SU-DHL-6 (cell line): Measurements from ENCODE around the gene VWDE.

Experiments
- H2AFZ ChIP-seq: fragments of 200-600 bp; sonication (generic); 2 replicates; pipeline ENCODE4 v1.6.1; 2014; ENCODE audit warnings: low read depth, mild to moderate bottlenecking, moderate library complexity, mixed read lengths, antibody characterized with exemption, low read length; ENCODE audit not compliant: severe bottlenecking
- H3F3A ChIP-seq: fragments of 200-600 bp; shearing (Covaris generic); 2 replicates; pipeline ENCODE4 v1.6.0; 2016; ENCODE audit warnings: antibody characterized with exemption, mild to moderate bottlenecking; ENCODE audit not compliant: insufficient read depth
- H3K27ac ChIP-seq: fragments of 200-600 bp; sonication (generic); 2 replicates; pipeline ENCODE4 v1.5.1; 2016; ENCODE audit warnings: low read depth, mild to moderate bottlenecking, low read length, moderate library complexity, mixed read lengths
- H3K27me3 ChIP-seq: fragments of 200-600 bp; sonication (generic), shearing (Covaris generic); 2 replicates; pipeline ENCODE4 v1.6.0; 2014; ENCODE audit warnings: mild to moderate bottlenecking, low read length
- H3K36me3 ChIP-seq: fragments of 200-600 bp; sonication (generic); 2 replicates; pipeline ENCODE4 v1.6.1; 2014; ENCODE audit warnings: mild to moderate bottlenecking, low read length, mixed read lengths
- H3K4me2 ChIP-seq: fragments of 300-600, 200-600 bp; shearing (Covaris generic), sonication (generic); 2 replicates; pipeline ENCODE4 v1.6.0; 2014; ENCODE audit warnings: low read length, low read depth, mild to moderate bottlenecking; ENCODE audit not compliant: poor library complexity, severe bottlenecking
- H3K4me3 ChIP-seq: fragments of 200-600 bp; sonication (generic); 2 replicates; pipeline ENCODE4 v1.5.1; 2014; ENCODE audit warnings: antibody characterized with exemption, low read length, mild to moderate bottlenecking, mixed read lengths; ENCODE audit not compliant: insufficient read depth, poor library complexity, severe bottlenecking
- H3K79me2 ChIP-seq: fragments of 200-600 bp; sonication (generic); 2 replicates; pipeline ENCODE4 v1.6.1; 2014; ENCODE audit warnings: mild to moderate bottlenecking, low read length, moderate library complexity; ENCODE audit not compliant: insufficient read depth
- H3K9ac ChIP-seq: fragments of 200-600 bp; sonication (generic); 2 replicates; pipeline ENCODE4 v1.7.0; 2014; ENCODE audit warnings: mild to moderate bottlenecking, low read length
- H3K9me2 ChIP-seq: fragments of 200-600 bp; sonication (generic); replicated peaks from 2 replicates; pipeline ENCODE4 v1.6.1; 2014; ENCODE audit warnings: low read length; ENCODE audit not compliant: insufficient read depth
- H3K9me3 ChIP-seq: fragments of 200-600 bp; sonication (generic); 2 replicates; pipeline ENCODE4 v1.6.1; 2014; ENCODE audit warnings: low read length, mixed read lengths; ENCODE audit not compliant: insufficient read depth
- H4K20me1 ChIP-seq: fragments of 200-600 bp; sonication (generic); 2 replicates; pipeline ENCODE4 v1.6.1; 2014; ENCODE audit warnings: low read depth, mild to moderate bottlenecking, antibody characterized with exemption, low read length, moderate library complexity, mixed read lengths
- EZH2phosphoT487 ChIP-seq: fragments of 200-600 bp; sonication (generic), shearing (Covaris generic); conservative IDR thresholded peaks from 2 replicates; pipeline ENCODE4 v1.6.1; 2018; ENCODE audit warnings: mild to moderate bottlenecking, antibody characterized with exemption, low read length, moderate library complexity, mixed read lengths
- TF ChIP-seq, protein P1 (sequence below): fragments of 200-600 bp; sonication (generic); IDR thresholded peaks from one replicate; pipeline ENCODE4 v1.5.1; 2017; ENCODE audit warnings: antibody characterized with exemption, mild to moderate bottlenecking, low read length, moderate library complexity; ENCODE audit not compliant: insufficient read depth, poor library complexity, severe bottlenecking

The VWDE gene

DNA sequence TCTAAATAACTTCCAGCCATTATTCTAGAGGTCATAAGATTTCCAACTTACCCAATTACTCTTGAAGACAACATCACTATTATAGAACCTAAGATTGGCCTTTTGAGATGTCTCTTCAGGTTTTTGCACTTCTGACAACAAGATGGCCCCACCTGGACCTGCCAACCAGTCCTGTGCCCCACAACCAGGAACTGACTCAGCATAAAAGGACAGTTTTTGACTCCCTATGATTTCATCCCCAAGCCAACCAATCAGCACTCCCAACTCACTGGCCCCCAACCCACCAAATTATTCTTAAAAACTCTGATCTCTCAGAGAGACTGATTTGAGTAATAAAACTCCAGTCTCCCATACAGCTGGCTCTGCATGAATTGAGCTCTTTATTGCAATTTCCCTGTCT is 98.2 kb downstream of the VWDE start:
- Histone ChIP-seq H3K36me3 (no peaks in the 10 kb centered on the region), H3K4me3 (no peak overlapping the region), H3K27ac (no peak overlapping the region), H3K9me2 (no peaks in the 10 kb centered on the region), H2AFZ (no peak overlapping the region), H3K4me2 (no peak overlapping the region), H3K79me2 (no peaks in the 10 kb centered on the region), H3K9ac (no peak overlapping the region), H4K20me1 (no peaks in the 10 kb centered on the region), H3F3A (no peaks in the 10 kb centered on the region), H3K9me3 (no peaks in the 10 kb centered on the region), H3K27me3 (no peaks in the 10 kb centered on the region)
- TF ChIP-seq, protein P1, sequence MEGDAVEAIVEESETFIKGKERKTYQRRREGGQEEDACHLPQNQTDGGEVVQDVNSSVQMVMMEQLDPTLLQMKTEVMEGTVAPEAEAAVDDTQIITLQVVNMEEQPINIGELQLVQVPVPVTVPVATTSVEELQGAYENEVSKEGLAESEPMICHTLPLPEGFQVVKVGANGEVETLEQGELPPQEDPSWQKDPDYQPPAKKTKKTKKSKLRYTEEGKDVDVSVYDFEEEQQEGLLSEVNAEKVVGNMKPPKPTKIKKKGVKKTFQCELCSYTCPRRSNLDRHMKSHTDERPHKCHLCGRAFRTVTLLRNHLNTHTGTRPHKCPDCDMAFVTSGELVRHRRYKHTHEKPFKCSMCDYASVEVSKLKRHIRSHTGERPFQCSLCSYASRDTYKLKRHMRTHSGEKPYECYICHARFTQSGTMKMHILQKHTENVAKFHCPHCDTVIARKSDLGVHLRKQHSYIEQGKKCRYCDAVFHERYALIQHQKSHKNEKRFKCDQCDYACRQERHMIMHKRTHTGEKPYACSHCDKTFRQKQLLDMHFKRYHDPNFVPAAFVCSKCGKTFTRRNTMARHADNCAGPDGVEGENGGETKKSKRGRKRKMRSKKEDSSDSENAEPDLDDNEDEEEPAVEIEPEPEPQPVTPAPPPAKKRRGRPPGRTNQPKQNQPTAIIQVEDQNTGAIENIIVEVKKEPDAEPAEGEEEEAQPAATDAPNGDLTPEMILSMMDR, result no peak
- no peak for TF ChIP-seq EZH2phosphoT487

DNA sequence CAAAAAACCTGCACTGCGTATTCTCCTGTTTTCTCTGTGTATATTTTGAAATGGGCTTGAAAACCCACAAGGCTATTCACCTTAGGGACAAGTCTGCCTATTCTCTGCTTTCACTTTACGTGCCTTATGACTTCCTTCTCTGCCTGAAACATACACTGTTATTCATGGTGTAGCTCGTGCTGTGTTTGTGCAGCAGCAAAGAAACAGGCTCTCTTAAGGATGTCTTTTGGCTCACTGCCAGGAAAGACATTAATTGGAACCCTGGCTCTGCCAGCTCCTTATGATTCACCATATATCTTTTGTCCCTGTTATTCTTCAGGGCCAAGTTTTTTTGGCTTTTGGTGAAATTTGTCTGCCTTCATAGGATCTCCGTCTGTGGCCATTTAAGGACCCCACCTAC is 100.2 kb downstream of the VWDE start:
- H3K27me3 ChIP-seq, result no peaks in the 10 kb centered on the region
- H3K9ac ChIP-seq, result no peak overlapping the region
- H3K36me3 ChIP-seq, result no peaks in the 10 kb centered on the region
- H3K9me3 ChIP-seq, result 0 out of 2 replicates have a peak, but pooled peaks cover 13% of the 10 kb centered on the region
- H3K9me2 ChIP-seq, result no peaks in the 10 kb centered on the region
- H3K27ac ChIP-seq, result no peak overlapping the region
- H3K79me2 ChIP-seq, result no peaks in the 10 kb centered on the region
- TF ChIP-seq EZH2phosphoT487, result no peak
- TF ChIP-seq, protein P1, result no peak
- H4K20me1 ChIP-seq, result no peaks in the 10 kb centered on the region
- no peak overlapping the region for H2AFZ ChIP-seq
- no peaks in the 10 kb centered on the region for H3F3A ChIP-seq
- H3K4me2 ChIP-seq, result no peak overlapping the region
- no peak overlapping the region for H3K4me3 ChIP-seq

DNA sequence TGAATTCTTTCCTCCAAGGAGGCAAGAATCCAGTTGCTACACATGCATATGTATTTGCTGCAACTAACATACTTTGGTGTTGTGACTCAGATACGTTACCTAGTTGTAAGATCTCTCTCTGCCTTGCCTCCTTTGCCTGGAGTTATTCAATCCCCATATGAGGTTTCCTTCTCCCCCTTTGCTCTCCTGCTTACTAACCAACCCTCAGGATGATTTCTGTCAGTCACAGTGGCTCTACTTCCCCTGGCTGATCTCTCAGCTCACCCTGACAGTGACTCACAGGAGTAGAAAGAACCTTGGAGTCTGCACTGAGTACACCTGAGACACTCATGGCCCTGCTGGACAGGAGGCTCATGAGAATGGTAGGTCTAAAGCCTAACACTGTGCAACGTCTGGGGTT is 100.6 kb downstream of the VWDE start:
- H3K9me2 ChIP-seq, result no peaks in the 10 kb centered on the region
- no peak overlapping the region for H3K27ac ChIP-seq
- H3K36me3 ChIP-seq, result no peaks in the 10 kb centered on the region
- TF ChIP-seq EZH2phosphoT487, result no peak
- TF ChIP-seq, protein P1, result no peak
- no peak overlapping the region for H3K4me2 ChIP-seq
- 0 out of 2 replicates have a peak, but pooled peaks cover 14% of the 10 kb centered on the region for H3K9me3 ChIP-seq
- no peaks in the 10 kb centered on the region for H4K20me1 ChIP-seq
- H3K79me2 ChIP-seq, result no peaks in the 10 kb centered on the region
- no peak overlapping the region for H3K4me3 ChIP-seq
- H3F3A ChIP-seq, result no peaks in the 10 kb centered on the region
- no peak overlapping the region for H2AFZ ChIP-seq
- no peaks in the 10 kb centered on the region for H3K27me3 ChIP-seq
- H3K9ac ChIP-seq, result no peak overlapping the region
